ENCODE results near the gene CXCL6. TPM values are rescaled to one million over a fixed set of nuclear protein-coding genes. Genes with fewer than 3 reads are reported as not detected.

CXCL6 gene
- total RNA-seq, 1 donor from 2014 or later, result 0.16 TPM

GRCh38 chr4:73803213-73803612, 33.3 kb upstream of the CXCL6 start:
- TF ChIP-seq, protein P1, sequence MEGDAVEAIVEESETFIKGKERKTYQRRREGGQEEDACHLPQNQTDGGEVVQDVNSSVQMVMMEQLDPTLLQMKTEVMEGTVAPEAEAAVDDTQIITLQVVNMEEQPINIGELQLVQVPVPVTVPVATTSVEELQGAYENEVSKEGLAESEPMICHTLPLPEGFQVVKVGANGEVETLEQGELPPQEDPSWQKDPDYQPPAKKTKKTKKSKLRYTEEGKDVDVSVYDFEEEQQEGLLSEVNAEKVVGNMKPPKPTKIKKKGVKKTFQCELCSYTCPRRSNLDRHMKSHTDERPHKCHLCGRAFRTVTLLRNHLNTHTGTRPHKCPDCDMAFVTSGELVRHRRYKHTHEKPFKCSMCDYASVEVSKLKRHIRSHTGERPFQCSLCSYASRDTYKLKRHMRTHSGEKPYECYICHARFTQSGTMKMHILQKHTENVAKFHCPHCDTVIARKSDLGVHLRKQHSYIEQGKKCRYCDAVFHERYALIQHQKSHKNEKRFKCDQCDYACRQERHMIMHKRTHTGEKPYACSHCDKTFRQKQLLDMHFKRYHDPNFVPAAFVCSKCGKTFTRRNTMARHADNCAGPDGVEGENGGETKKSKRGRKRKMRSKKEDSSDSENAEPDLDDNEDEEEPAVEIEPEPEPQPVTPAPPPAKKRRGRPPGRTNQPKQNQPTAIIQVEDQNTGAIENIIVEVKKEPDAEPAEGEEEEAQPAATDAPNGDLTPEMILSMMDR (IDR thresholded peaks at IDR 0.05; ENCODE audit: unreplicated experiment), result no peak
- Mint-ChIP-seq H3K36me3 (no peaks in the 10 kb centered on the region), H3K4me3 (no peak overlapping the region), H3K27ac (no peak overlapping the region), H3K4me1 (no peaks in the 10 kb centered on the region), H3K9me3 (peaks cover 30% of the 10 kb centered on the region), H3K27me3 (ENCODE audit: low read depth) (peaks cover 25% of the 10 kb centered on the region)
- no peak for DNase-seq (ENCODE audit: low spot score in 2 of 2, unreplicated experiment in 2 of 2)

GRCh38 chr4:73810191-73810590, 26.3 kb upstream of the CXCL6 start:
- Mint-ChIP-seq H3K27me3 (ENCODE audit: low read depth) (peaks cover 53% of the 10 kb centered on the region), H3K4me3 (no peak overlapping the region), H3K4me1 (no peaks in the 10 kb centered on the region), H3K9me3 (peaks cover 8% of the 10 kb centered on the region), H3K36me3 (no peaks in the 10 kb centered on the region), H3K27ac (no peak overlapping the region)
- TF ChIP-seq, protein P1 (IDR thresholded peaks at IDR 0.05; ENCODE audit: unreplicated experiment), result no peak
- DNase-seq (ENCODE audit: low spot score in 2 of 2, unreplicated experiment in 2 of 2), result no peak

DNA sequence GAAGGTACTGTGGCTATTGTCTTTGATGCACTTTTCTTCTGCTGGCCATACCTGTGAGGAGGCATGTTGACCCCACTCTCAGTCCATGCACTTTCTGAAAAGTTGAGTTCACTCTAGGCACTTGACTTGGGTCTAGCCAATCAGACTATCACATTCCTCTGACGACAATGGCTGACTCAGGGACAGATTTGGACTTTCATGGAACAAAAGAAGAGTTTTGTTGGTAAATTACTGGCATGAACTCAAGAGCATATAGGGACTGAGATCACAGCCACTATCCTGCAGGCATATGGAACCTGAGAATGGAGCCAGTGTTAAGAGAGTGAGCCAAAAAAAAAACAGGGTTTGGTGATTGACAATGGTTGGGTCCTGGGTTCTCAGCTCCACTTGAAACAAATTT, 24.6 kb upstream of the CXCL6 start:
- Mint-ChIP-seq H3K4me1 (no peaks in the 10 kb centered on the region), H3K36me3 (no peaks in the 10 kb centered on the region), H3K27me3 (ENCODE audit: low read depth) (peaks cover 38% of the 10 kb centered on the region), H3K27ac (no peak overlapping the region), H3K9me3 (no peaks in the 10 kb centered on the region), H3K4me3 (no peak overlapping the region)
- TF ChIP-seq, protein P1 (IDR thresholded peaks at IDR 0.05; ENCODE audit: unreplicated experiment), result no peak
- DNase-seq (ENCODE audit: low spot score in 2 of 2, unreplicated experiment in 2 of 2), result no peak

GRCh38 chr4:73814679-73815078, 21.8 kb upstream of the CXCL6 start:
- Mint-ChIP-seq H3K27me3 (ENCODE audit: low read depth) (peaks cover 18% of the 10 kb centered on the region), H3K27ac (no peak overlapping the region), H3K9me3 (no peaks in the 10 kb centered on the region), H3K4me3 (no peak overlapping the region), H3K36me3 (no peaks in the 10 kb centered on the region), H3K4me1 (no peaks in the 10 kb centered on the region)
- TF ChIP-seq, protein P1 (IDR thresholded peaks at IDR 0.05; ENCODE audit: unreplicated experiment), result no peak
- DNase-seq (ENCODE audit: low spot score in 2 of 2, unreplicated experiment in 2 of 2), result no peak

GRCh38 chr4:73815145-73815544, 21.3 kb upstream of the CXCL6 start:
- no peak overlapping the region for H3K27ac Mint-ChIP-seq
- H3K9me3 Mint-ChIP-seq, result no peaks in the 10 kb centered on the region
- TF ChIP-seq, protein P1 (IDR thresholded peaks at IDR 0.05; ENCODE audit: unreplicated experiment), result no peak
- H3K4me3 Mint-ChIP-seq, result no peak overlapping the region
- no peak for DNase-seq (ENCODE audit: low spot score in 2 of 2, unreplicated experiment in 2 of 2)
- H3K27me3 Mint-ChIP-seq (ENCODE audit: low read depth), result peaks cover 17% of the 10 kb centered on the region
- no peaks in the 10 kb centered on the region for H3K36me3 Mint-ChIP-seq
- H3K4me1 Mint-ChIP-seq, result no peaks in the 10 kb centered on the region

DNA sequence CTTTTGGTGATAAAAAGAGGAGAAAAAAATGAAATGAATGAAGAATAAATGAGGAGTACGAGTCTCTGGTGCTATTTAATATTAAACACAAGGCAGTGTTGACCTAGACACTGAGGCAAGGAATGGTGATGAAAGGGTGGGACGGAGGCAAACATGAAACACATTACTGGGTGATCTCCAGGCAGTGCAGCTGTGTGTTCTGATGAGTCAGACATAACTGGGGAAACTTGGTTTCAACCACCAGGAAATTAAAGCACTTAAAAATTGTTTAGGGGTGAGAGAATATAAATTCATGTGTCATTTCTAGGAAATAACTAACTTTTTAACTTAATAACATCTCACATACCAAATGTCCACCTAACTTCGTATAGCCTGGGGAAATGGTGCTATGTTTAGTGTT, 19.7 kb upstream of the CXCL6 start:
- TF ChIP-seq, protein P1 (IDR thresholded peaks at IDR 0.05; ENCODE audit: unreplicated experiment), result no peak
- H3K4me1 Mint-ChIP-seq, result no peaks in the 10 kb centered on the region
- no peaks in the 10 kb centered on the region for H3K9me3 Mint-ChIP-seq
- H3K36me3 Mint-ChIP-seq, result no peaks in the 10 kb centered on the region
- DNase-seq (ENCODE audit: low spot score in 2 of 2, unreplicated experiment in 2 of 2), result no peak
- H3K4me3 Mint-ChIP-seq, result no peak overlapping the region
- no peak overlapping the region for H3K27ac Mint-ChIP-seq
- H3K27me3 Mint-ChIP-seq (ENCODE audit: low read depth), result peaks cover 15% of the 10 kb centered on the region
